GM18508 (cell line): Measurements from ENCODE around the gene ATF7.

Experiments used
- ATAC-seq: cut with Tn5 transposase; IDR thresholded peaks from one replicate; pipeline ENCODE4 v1.9.1; 2021; ENCODE audit warnings: moderate number of reproducible peaks; ENCODE audit not compliant: insufficient read depth, unreplicated experiment

The ATF7 gene

GRCh38 chr12:53467880-53468279 is 158.3 kb downstream of the ATF7 start:
- ATAC-seq, result no peak

- ATAC-seq, result no peak
Measured at GRCh38 chr12:53467082-53467481, 159.1 kb downstream of the ATF7 start.

GRCh38 chr12:53466640-53467039 is 159.5 kb downstream of the ATF7 start:
- ATAC-seq, result no peak

GRCh38 chr12:53465679-53466078 is 160.5 kb downstream of the ATF7 start:
- ATAC-seq, result no peak

- ATAC-seq, result no peak
Measured at GRCh38 chr12:53464685-53465418, 161.3 kb downstream of the ATF7 start.

- ATAC-seq, result no peak
Measured at GRCh38 chr12:53463802-53464560, 162.2 kb downstream of the ATF7 start.

- ATAC-seq, result no peak
Measured at GRCh38 chr12:53462935-53463334, 163.2 kb downstream of the ATF7 start.

GRCh38 chr12:53461591-53461990 is 164.6 kb downstream of the ATF7 start:
- no peak for ATAC-seq

GRCh38 chr12:53461059-53461458 is 165.1 kb downstream of the ATF7 start:
- no peak for ATAC-seq

GRCh38 chr12:53459097-53459496 is 167.1 kb downstream of the ATF7 start:
- no peak for ATAC-seq
